OCI-M1 (cell line): ENCODE results near the gene NGRN.
"Not testable (repeated sequence)": the region's sequence is repeated elsewhere in the genome, so short reads cannot be mapped to it uniquely, and the experiment has no call there.

ENCODE experiments used
- DNase-seq: peaks from one replicate; lab custom pipeline; 2025; lab: John Stamatoyannopoulos, UW

Gene NGRN

DNA sequence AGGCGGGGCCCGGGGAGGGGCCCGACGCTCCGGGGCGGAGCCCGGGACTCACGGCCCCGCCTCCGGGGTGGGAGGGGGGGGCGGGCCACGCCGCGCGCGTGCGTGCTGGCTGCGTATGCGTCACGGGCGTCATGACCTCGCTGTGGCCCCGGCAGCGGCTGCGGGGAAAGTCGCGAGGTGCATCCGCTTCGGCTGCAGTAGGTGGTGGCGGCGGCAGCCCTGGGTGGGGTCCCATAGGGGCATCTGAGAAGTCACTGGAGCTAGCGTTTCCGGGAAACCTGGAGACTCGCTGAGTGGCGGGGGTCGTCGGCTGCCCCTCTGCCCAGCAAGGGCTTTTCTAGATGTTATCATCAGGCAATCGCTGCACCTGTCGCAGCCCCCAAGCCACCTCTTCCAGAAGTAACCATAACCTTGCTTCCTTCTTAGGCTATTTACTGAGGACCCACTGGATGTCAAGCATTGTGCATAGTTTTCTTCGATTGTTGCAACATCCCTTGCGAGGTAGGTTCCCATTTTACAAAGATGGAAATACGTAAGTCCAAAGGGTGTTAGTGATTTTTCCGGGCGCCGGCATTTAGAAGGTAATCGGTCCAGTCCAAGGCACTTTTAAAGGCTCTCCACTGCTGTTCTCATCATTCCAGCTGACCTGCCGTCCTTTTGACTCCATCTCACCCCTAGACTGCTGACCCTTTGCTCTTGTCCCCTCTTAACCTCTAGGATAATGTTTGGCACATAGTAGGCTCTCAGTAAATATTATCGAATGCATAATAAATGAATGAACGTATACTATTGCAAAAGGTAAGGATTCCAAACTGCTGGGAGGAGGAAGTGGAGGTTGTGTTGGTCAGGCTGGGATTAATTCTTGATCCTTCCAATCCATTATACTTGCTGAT is 31.1 kb upstream of the NGRN start, which contains the start of gene GDPGP1:
GDPGP1 (plus strand) TSS at position 114 of the 893 bp plus-strand sequence. CDS start 6,700 bp downstream, outside the sequence.
- peak; percentile 66 for DNase-seq

GRCh38 chr15:90239371-90239770 is 26.1 kb upstream of the NGRN start:
- DNase-seq = peak; percentile 37

- no peak for DNase-seq
These were observed 24.6 kb upstream of the NGRN start for GRCh38 chr15:90240856-90241255.

DNA sequence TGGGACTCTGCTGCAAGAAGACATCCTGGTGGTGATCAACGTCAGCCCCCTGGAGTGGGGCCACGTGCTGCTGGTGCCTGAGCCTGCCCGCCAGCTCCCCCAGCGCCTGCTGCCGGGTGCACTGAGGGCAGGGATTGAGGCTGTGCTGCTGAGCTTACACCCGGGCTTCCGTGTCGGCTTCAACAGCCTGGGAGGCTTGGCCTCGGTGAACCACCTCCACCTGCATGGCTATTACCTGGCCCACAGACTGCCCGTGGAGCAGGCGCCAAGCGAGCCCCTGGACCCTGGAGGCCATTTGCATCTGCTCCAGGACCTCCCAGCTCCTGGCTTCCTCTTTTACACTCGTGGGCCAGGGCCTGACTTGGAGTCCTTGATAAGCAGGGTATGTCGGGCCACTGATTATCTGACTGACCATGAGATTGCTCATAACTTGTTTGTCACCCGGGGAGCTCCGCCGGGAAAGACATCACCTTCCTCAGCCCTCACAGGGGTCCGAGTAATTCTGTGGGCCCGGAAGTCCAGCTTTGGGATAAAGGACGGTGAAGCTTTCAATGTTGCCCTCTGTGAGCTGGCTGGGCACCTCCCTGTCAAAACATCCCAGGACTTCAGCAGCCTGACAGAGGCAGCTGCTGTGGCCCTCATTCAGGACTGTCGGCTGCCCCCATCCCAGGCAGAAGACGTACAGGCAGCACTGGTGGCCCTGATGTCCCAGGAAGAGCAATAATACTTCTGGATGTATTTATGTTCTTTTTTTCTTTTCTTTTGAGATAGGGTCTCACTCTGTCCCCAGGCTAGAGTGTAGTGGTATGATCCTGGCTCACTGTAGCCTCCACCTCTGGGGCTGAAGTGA is 23.9 kb upstream of the NGRN start:
- DNase-seq = peak; percentile 79

DNA sequence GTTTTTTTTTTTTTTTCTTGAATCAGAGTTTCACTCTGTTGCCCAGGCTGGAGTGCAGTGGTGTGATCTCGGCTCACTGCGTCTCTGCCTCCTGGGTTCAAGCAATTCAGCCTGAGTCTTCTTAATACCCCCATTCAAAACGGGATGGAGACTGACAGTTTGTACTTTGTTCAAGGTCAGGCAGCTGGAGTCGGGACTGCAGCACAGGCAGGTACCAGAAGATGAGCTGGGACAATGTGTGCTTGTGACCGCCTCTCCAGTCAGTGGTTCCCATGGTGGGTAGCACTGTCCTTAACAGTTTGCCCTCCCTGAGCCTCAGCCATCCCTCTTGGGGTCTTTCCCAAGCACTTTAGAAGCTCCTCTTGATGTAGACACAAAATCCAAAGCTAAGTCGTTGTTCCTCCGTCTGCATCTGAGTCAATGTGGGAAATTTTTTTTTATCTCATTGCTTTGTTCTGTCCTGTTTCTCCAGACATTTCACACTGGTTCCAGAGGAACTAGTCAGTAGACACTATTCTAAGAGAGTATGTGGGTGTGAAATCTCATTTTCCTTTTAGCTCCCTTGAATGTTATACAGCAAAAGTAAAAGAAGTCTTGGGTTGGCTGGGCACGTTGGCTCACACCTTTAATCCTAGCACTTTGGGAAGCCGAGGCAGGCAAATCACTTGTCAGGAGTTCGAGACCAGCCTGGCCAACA is 21.4 kb upstream of the NGRN start:
- no peak for DNase-seq

DNA sequence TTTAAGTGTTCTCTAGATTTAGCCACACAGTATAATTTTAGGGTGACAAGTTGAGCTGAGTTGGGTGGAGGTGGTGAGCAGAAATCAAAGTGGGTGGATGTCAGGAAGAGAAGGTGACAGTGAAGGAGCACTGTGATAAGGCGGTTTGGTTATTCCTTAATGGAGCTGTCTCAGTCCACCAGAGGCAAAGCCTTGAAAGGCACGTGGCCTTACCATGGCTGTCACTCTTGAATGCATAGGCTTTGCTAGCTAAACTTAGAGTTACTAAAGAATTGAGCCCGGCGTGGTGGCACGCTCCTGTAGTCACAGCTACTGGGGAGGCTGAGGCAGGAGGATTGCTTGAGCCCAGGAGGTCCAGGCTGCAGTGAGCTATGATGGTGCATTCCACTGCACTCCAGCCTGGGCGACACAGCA is 16.7 kb upstream of the NGRN start:
- DNase-seq = peak; percentile 39

DNA sequence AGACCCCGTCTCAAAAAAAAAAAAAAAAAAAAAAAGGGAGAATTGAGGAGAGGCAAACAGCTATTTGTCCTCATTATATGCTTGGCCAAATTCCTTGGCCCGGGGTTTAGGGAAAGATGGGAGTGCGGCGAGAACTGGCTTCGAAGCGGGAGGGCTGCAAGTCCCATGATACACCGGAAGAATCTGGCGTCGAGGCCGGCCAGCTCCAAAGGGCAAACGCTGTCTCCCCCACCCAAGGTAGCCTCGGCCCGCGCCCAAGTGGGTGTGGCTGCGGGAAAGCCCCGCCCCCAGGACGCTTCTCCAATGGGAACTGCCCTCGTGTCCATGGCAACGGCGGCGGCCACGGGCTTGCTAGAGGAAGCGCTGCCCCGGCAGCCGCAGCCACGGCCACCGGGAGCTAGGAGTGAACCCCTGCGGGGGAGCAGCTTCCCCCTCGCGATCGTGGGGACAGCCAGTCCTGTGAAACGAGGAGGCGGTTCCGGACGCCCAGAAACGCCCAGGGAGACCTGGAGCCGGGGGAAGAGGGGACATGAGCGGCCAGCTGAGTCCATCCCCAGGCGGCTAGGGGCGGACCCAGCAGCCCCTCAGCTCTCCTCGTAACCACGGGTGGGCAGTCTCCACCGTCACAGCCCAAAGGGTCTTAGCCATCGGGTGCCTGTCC is 16.1 kb upstream of the NGRN start, which contains the start of gene TTLL13:
TTLL13 (plus strand) TSS at position 354 of the 661 bp plus-strand sequence. CDS start 1,075 bp downstream, outside the sequence.
- DNase-seq = peak; percentile 94

DNA sequence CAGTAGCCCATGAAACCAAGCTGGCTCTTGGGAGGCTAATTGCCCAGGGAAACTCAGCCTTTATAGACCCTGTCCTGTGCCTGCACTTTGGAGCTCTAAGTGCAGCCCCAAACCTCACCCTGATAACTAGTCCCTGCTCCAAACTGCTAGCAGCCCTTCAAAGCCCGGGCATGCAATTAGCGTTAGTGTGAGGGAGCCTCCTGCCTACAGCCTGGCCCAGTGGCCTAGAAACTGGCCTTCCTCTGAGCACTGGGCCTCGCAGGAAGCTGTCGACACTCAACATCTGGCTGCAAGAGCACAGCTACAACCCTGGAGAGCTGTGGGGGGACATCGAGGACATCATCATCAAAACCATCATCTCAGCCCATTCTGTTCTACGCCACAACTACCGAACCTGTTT is 7.7 kb upstream of the NGRN start:
- DNase-seq = no peak

GRCh38 chr15:90259524-90259923 is 5.9 kb upstream of the NGRN start:
- DNase-seq = no peak

DNA sequence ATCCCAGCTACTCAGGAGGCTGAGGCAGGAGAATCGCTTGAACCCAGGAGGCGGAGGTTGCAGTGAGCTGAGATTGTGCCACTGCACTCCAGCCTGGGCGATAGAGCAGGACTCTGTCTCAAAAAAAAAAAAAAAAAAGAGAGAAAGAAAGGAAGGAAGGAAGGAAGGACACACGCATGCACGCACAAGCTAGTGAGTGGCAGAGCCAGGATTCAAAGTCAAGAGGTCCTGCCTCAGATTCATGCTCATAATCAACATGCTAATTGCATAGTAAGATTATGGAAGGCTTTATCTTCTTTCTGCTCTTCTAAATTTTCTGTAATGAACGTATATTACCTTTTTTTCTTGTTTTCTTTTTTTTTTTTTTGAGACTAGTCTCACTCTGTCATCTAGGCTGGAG is 4.7 kb upstream of the NGRN start:
- DNase-seq = not testable (repeated sequence)

DNA sequence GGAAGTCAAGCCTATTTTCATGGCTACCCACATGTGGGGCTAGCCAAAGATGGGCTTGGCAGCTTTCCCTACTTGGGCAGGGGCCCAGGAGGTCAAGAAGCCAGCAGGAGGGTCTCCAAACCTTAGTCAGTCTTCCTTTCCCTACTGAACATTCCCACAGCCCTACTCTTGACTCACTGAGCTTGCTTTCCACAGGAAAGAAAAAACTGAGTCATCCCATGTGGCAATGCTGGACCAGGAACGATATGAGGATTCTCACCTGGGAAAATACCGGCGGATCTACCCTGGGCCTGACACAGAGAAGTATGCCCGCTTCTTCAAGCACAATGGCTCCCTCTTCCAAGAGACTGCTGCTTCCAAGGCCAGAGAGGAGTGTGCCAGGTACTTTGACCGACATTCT is 3.7 kb upstream of the NGRN start:
- no peak for DNase-seq

GRCh38 chr15:90262426-90262825 is 3.0 kb upstream of the NGRN start:
- no peak for DNase-seq

GRCh38 chr15:90264671-90265070 is 801 bp upstream of the NGRN start:
- DNase-seq = no peak

- peak; percentile 72 for DNase-seq
These were observed 574 bp downstream of the NGRN start for GRCh38 chr15:90266061-90266431.

GRCh38 chr15:90266485-90266884 is 1.0 kb downstream of the NGRN start:
- peak; percentile 48 for DNase-seq

GRCh38 chr15:90268415-90268814 is 2.9 kb downstream of the NGRN start:
- no peak for DNase-seq

GRCh38 chr15:90270502-90271150 is 5.2 kb downstream of the NGRN start:
- no peak for DNase-seq

GRCh38 chr15:90271459-90272166 is 6.1 kb downstream of the NGRN start:
- DNase-seq = no peak

DNA sequence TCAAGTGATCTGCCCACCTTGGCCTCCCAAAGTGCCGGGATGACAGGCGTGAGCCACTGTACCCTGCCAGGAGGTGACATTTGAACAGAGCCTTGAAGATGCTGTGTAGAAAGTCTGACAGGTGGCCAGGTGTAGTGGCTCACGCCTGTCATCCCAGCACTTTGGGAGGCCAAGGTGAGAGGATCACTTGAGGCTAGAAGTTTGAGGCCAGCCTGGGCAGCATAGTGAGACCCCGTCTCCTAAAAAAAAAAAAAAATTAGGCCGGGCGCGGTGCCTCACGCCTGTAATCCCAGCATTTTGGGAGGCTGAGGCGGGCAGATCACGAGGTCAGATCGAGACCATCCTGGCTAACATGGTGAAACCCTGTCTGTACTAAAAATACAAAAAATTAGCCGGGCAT is 13.0 kb downstream of the NGRN start:
- not testable (repeated sequence) for DNase-seq

DNA sequence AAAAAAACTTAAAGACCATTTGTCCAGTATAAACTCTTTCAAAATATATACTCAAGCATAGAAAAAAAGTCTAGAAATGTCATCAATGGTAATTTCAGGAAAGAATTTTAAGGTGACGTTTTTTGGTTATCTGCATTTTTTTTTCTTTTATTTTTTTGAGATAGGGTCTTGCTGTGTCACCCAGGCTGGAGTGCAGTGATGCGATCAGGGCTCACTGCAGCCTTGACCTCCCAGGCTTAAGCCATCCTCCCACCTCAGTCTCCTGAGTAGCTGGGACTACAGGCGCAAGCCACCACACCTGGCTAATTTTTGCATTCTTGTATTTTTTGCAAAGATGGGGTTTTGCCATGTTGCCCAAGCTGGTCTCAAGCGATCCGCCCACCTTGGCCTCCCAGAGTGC is 15.3 kb downstream of the NGRN start:
- not testable (repeated sequence) for DNase-seq
